Measurements from ENCODE around the gene DCAF15. TPM values are rescaled to one million over a fixed set of nuclear protein-coding genes. Genes with fewer than 3 reads are reported as not detected.

The DCAF15 gene
- total RNA-seq, 2 donors from 2014 or later = 7.0 to 20.4 TPM

- Histone ChIP-seq H3K27ac (no peak overlapping the region), H3K36me3 (replicated peaks in 1 of 2; ENCODE audit: insufficient read depth in 1 of 2, low read depth in 2 of 2) (no peaks in the 10 kb centered on the region), H3K9me3 (no peaks in the 10 kb centered on the region), H3K27me3 (no peaks in the 10 kb centered on the region), H3K4me3 (no peak overlapping the region), H3K4me1 (peaks cover 5% of the 10 kb centered on the region)
- ATAC-seq (no peak), DNase-seq (no peak)
- intact Hi-C loops (cut with DNase I) = no loop called here
- TF ChIP-seq CTCF (IDR thresholded peaks at IDR 0.05) (no peak), POLR2A (IDR thresholded peaks at IDR 0.05) (no peak)
- 88 to 89% methylated on average over 9 of the region's 9 CpGs for WGBS, 2 donors
These were observed 29.2 kb downstream of the DCAF15 start for GRCh38 chr19:13981467-13981866.

DNA sequence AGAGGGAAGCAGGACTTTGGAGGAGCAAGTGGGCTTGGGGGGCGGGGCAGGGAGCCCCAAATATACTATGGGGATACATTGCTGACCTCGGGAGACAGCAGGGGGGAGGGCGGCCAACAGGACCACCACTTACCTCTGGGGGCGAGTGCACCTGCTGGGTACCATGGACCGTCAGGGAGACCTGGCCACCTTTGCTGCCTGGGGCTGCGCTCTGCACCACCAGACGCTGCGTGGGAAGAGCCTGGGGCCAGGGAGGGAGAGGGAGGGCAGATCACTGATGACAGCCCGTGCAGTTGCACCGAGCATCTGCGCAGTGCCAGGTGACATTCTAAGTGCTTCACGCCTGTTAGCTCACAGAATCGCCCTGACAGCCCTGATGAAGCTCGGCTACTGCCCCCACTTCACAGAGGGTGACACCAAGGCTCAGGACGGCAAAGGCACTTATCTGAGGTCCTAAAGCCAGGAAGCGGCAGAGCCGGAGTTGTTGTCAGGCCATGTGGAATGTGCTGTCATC, 29.7 kb downstream of the DCAF15 start:
- 80 to 96% methylated on average over 1 to 12 of the region's 17 CpGs for WGBS, 2 donors
- Histone ChIP-seq H3K4me1 (peaks cover 10% of the 10 kb centered on the region), H3K9me3 (no peaks in the 10 kb centered on the region), H3K4me3 (no peak overlapping the region), H3K27me3 (no peaks in the 10 kb centered on the region), H3K27ac (no peak overlapping the region), H3K36me3 (replicated peaks in 1 of 2; ENCODE audit: insufficient read depth in 1 of 2, low read depth in 2 of 2) (no peaks in the 10 kb centered on the region)
- TF ChIP-seq CTCF (IDR thresholded peaks at IDR 0.05) = no peak
- peak in 1 of 3 donors; percentile 11 for TF ChIP-seq POLR2A (IDR thresholded peaks at IDR 0.05)
- peak in 2 of 4 donors; percentile 39 to 42 for DNase-seq
- intact Hi-C loops (cut with DNase I) = no loop called here
- ATAC-seq = no peak

GRCh38 chr19:13982773-13983172, 30.5 kb downstream of the DCAF15 start:
- DNase-seq (no peak), ATAC-seq (no peak)
- H3K4me1 ChIP-seq = peaks cover 18% of the 10 kb centered on the region
- intact Hi-C loops (cut with DNase I) = no loop called here
- no peak overlapping the region for H3K4me3 ChIP-seq
- no peaks in the 10 kb centered on the region for H3K27me3 ChIP-seq
- WGBS, 2 donors = 93% methylated on average over 5 to 9 of the region's 9 CpGs
- H3K36me3 ChIP-seq (replicated peaks in 1 of 2; ENCODE audit: insufficient read depth in 1 of 2, low read depth in 2 of 2) = no peaks in the 10 kb centered on the region
- no peak for TF ChIP-seq CTCF (IDR thresholded peaks at IDR 0.05)
- TF ChIP-seq POLR2A (IDR thresholded peaks at IDR 0.05) = no peak
- H3K27ac ChIP-seq = no peak overlapping the region
- no peaks in the 10 kb centered on the region for H3K9me3 ChIP-seq

- Histone ChIP-seq H3K4me3 (no peak overlapping the region), H3K9me3 (no peaks in the 10 kb centered on the region), H3K27me3 (no peaks in the 10 kb centered on the region), H3K4me1 (peaks cover 18% of the 10 kb centered on the region), H3K27ac (no peak overlapping the region), H3K36me3 (replicated peaks in 1 of 2; ENCODE audit: insufficient read depth in 1 of 2, low read depth in 2 of 2) (no peaks in the 10 kb centered on the region)
- WGBS, 2 donors = 72 to 100% methylated on average over 1 to 18 of the region's 21 CpGs
- ATAC-seq = no peak
- intact Hi-C loops (cut with DNase I) = no loop called here
- no peak for TF ChIP-seq CTCF (IDR thresholded peaks at IDR 0.05)
- no peak for TF ChIP-seq POLR2A (IDR thresholded peaks at IDR 0.05)
- DNase-seq = peak in 3 of 4 donors; percentile 51 to 55 (median 52)
These were observed 31.0 kb downstream of the DCAF15 start for GRCh38 chr19:13983213-13983889.

DNA sequence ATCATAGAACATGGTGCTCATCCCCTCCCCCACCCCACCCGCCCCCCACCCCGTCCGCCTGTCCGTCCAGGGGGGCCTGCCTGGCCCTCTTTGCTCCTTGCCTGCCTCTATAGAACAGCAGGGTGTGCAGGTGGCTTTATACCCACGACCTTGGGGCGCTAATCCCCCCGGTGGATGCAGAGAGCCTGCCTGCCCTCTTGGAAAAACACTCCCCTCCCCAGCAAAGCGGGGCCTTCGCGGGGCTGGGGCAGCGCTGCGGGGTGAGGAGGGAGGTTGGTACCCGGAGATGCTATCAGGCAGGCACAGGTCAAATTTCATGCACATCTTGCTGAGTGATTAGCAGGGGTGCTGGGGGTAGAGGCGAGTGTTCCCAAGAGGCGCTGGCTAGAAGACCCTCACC, 31.9 kb downstream of the DCAF15 start:
- Histone ChIP-seq H3K27ac (no peak overlapping the region), H3K27me3 (no peaks in the 10 kb centered on the region), H3K36me3 (replicated peaks in 1 of 2; ENCODE audit: insufficient read depth in 1 of 2, low read depth in 2 of 2) (no peaks in the 10 kb centered on the region), H3K4me3 (no peak overlapping the region), H3K4me1 (peaks cover 18% of the 10 kb centered on the region), H3K9me3 (no peaks in the 10 kb centered on the region)
- intact Hi-C loops (cut with DNase I) = no loop called here
- TF ChIP-seq POLR2A (IDR thresholded peaks at IDR 0.05) (no peak), CTCF (IDR thresholded peaks at IDR 0.05) (no peak)
- ATAC-seq (no peak), DNase-seq (no peak)
- 62 to 64% methylated on average over 9 to 15 of the region's 15 CpGs for WGBS, 2 donors

Measured in body of pancreas (tissue), 4 donors.